HG03354 (cell line): ENCODE measurements around the gene DNAJC9.

ENCODE experiments used
- ATAC-seq: cut with Tn5 transposase; IDR thresholded peaks from one replicate; pipeline ENCODE4 v1.9.1; 2021; ENCODE audit warnings: mild to moderate bottlenecking; ENCODE audit not compliant: unreplicated experiment, poor library complexity, severe bottlenecking

The DNAJC9 gene

GRCh38 chr10:73205890-73206289 is 41.2 kb downstream of the DNAJC9 start:
- ATAC-seq: no peak

GRCh38 chr10:73205081-73205480 is 42.0 kb downstream of the DNAJC9 start:
- no peak for ATAC-seq
